GM12801 (cell line): ENCODE measurements around the gene PACRG.

Experiments
- TF ChIP-seq, protein P1 (sequence below): IDR thresholded peaks from one replicate; pipeline ENCODE4 v1.5.1; 2011; ENCODE audit warnings: control low read depth; ENCODE audit not compliant: insufficient read length; ENCODE audit errors: extremely low read depth

The PACRG gene

GRCh38 chr6:163335056-163335455 is 607.3 kb downstream of the PACRG start:
- TF ChIP-seq, protein P1, sequence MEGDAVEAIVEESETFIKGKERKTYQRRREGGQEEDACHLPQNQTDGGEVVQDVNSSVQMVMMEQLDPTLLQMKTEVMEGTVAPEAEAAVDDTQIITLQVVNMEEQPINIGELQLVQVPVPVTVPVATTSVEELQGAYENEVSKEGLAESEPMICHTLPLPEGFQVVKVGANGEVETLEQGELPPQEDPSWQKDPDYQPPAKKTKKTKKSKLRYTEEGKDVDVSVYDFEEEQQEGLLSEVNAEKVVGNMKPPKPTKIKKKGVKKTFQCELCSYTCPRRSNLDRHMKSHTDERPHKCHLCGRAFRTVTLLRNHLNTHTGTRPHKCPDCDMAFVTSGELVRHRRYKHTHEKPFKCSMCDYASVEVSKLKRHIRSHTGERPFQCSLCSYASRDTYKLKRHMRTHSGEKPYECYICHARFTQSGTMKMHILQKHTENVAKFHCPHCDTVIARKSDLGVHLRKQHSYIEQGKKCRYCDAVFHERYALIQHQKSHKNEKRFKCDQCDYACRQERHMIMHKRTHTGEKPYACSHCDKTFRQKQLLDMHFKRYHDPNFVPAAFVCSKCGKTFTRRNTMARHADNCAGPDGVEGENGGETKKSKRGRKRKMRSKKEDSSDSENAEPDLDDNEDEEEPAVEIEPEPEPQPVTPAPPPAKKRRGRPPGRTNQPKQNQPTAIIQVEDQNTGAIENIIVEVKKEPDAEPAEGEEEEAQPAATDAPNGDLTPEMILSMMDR: no peak

DNA sequence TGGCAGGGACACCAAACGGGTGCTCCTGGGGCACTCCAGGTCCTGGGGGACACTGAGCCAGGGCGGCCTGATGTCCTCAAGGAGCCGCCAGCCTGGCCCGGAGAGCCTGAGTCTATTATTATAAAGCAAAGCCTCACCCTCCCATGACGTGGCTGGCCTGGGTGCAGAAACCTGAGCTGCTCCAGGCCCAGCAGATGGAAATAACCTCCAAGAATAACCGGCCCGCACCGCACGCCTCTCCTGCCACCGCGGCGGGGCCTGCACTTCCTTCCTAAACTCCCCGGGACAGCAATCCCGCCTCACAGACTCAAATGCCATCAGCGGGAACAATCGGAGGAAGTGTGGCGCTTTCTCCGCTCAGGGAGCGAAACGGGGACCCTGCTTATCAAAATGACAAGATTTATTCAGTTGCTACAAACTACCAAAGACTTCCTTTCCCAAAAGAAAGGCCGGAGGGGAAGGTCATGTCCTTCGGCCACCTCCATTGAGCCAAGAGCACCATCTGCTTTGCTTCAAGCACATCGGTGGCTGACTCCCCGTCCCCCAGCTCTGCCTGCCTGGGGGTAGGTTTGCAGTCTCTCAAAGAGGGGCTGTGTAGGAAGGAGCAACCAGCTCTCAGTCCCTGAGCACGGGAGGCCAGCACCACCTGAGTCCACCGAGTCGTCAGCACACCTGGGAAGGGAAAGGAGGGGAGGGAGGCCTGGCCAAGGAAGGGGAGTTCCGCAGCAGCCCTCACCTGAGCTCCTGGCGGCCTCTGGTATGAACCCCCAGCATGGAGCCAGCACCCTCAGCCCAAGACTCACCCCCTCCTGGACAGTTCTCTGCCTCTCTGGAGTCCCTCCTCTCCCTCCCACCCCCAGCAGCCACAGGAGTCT is 608.1 kb downstream of the PACRG start:
- TF ChIP-seq, protein P1: no peak

GRCh38 chr6:163336961-163337360 is 609.2 kb downstream of the PACRG start:
- TF ChIP-seq, protein P1: no peak

DNA sequence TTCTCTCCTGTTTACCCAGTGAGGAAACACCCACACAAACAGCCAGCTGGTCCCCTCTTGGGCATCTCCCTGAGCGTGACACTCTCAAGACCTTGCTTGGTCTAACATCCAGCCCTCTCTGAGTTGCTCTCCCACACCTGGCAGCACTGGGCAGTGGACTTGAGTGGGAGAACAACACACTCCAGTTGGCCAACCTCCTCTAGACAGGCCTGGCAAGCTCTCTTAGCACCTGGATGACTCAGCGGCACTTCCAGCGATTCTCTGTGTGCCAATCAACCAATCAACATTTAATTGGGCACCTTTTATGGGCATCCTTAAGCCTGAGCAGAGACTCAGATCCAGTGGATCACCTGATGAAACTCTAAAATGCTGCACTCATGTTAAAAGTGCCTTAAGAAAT is 610.2 kb downstream of the PACRG start:
- TF ChIP-seq, protein P1: no peak

- TF ChIP-seq, protein P1: no peak
These were observed 611.1 kb downstream of the PACRG start for GRCh38 chr6:163338671-163339405.

GRCh38 chr6:163339466-163339865 is 611.7 kb downstream of the PACRG start:
- TF ChIP-seq, protein P1: no peak

DNA sequence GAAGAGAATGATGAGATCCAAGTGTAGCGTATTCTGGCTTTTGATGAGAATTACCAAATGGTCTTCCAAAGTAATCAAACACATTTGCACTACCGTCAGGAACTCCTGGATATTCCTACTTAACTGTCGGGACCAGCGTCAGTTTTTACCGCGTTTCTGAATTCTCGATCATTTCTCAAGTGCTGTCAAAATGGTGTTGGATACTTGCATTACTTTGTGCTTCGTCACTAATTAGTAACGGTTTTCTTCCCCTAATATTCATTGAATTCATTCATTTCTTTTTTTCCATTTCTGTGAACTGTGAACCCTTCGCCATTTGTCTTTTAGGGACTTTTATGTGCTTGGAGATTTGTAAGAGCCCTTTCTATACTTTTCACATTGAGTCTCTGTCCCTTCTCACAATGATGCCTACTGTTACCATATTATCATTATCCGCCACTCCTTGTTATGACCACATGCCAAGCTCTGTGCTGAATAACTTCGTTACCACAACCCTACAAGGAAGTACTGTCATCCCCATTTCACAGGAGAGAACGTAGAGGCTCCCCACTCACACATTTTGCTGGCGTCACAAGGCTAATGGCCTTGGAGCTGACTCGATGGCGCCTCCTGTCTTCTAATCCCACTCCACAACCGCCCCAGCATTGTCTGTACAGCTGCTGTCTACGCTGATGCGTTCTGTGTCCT is 612.6 kb downstream of the PACRG start:
- TF ChIP-seq, protein P1: no peak
